Heart left ventricle (tissue), 13 donors: ENCODE measurements around the gene SRGAP1.

Source experiments
- POLR2A ChIP-seq, 2 donors: fragments of 450-650 bp; IDR thresholded peaks; one replicate each; pipeline ENCODE4 v1.6.1; 2017; ENCODE audit warnings: antibody characterized with exemption in 2 of 2, mild to moderate bottlenecking in 2 of 2, moderate library complexity in 2 of 2
- TF ChIP-seq, protein P1 (sequence below), 12 donors: fragments of 200-600 bp; sonication (generic) in 4 of 12; IDR thresholded peaks; one replicate each; pipeline versions ENCODE4 v1.5.0 to v1.8.0; 2018 to 2022; ENCODE audit warnings: antibody characterized with exemption in 12 of 12, mild to moderate bottlenecking in 5 of 12
- donor health status: ischemic (EF 13 %, LVEDD 7.1; RV severe dilation, severe dysfunction).
- donor health status: DM: no; HTN: yes; CAD: no.
- donor health status: DM: no; HTN: no; CAD: no.
- donor health status: ischemic (EF 25% LVEDD 6.9; RV normal size, moderate dysfunction).
- donor health status: ischemic (EF 25% LVEDD 5.7; RV mildly dilated, moderate dysfunction).
- donor health status: ischemic (EF 35%, LVEDD 5.7; RV mildly dilated, moderate dysfunction).
- donor health status: nonischemic (EF 11% LVEDD 7.7; RV severe dilation, severe dysfunction).
- donor health status: DM: yes; HTN: yes; CAD: no.
- donor health status: PGD.
- donor health status: ischemic (EF 29% LVEDD 5.4; RV normal size, mild dysfunction).
- donor health status: nonischemic (EF 23%, LVEDD 6.1; RV moderate dilation, normal function).

DNA sequence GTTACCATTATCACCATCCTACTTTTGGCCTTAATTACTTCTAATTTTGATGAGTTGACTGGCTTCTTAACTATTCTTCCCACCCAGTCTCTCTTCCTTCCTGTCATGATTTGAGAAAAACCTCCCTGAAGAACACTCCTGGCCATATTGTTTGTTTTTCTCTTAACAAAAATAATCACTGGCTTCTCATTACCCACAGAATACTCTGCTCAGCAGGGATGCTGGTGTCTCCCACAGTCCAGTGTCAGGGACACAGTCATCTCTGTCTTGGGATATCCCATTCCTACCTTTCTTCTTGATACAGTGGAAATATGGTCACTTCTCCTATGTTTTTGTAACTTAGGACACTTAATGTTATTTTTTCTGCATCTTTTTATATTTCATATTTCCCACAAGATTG is 103.7 kb downstream of the SRGAP1 start:
- TF ChIP-seq, protein P1, sequence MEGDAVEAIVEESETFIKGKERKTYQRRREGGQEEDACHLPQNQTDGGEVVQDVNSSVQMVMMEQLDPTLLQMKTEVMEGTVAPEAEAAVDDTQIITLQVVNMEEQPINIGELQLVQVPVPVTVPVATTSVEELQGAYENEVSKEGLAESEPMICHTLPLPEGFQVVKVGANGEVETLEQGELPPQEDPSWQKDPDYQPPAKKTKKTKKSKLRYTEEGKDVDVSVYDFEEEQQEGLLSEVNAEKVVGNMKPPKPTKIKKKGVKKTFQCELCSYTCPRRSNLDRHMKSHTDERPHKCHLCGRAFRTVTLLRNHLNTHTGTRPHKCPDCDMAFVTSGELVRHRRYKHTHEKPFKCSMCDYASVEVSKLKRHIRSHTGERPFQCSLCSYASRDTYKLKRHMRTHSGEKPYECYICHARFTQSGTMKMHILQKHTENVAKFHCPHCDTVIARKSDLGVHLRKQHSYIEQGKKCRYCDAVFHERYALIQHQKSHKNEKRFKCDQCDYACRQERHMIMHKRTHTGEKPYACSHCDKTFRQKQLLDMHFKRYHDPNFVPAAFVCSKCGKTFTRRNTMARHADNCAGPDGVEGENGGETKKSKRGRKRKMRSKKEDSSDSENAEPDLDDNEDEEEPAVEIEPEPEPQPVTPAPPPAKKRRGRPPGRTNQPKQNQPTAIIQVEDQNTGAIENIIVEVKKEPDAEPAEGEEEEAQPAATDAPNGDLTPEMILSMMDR (IDR thresholded peaks at IDR 0.05): no peak
- no peak for TF ChIP-seq POLR2A (IDR thresholded peaks at IDR 0.05)
